Measurements from ENCODE around the gene IL16. TPM values are rescaled to one million over a fixed set of nuclear protein-coding genes. Genes with fewer than 3 reads are reported as not detected.

Gene IL16
- total RNA-seq, 1 donor from 2014 or later: 0.05 TPM

DNA sequence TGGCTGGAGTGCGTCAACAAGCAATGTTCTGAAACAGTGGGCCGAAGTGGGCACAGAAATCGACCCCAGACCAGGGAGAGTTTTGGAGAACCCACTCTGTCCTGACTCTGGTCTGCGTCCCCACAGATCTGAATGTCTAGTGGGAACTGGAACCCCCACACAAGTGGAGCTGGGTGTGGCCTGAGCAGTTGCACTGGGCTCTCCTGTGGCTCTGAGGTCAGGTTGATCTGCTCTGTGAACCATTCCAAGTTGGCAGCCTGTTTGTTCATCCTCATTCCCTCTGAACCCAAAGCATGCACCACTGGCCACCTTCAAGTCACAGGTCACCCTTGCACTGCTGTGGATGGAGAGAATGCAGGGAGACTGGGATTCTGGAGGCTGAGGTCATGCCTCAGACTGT, 66.8 kb downstream of the IL16 start:
- Mint-ChIP-seq H3K4me1 (peaks cover 17% of the 10 kb centered on the region), H3K27ac (ENCODE audit: unreplicated experiment) (no peak overlapping the region), H3K27me3 (ENCODE audit: low read depth) (no peaks in the 10 kb centered on the region), H3K36me3 (ENCODE audit: low read depth) (no peaks in the 10 kb centered on the region), H3K4me3 (no peak overlapping the region), H3K9me3 (no peaks in the 10 kb centered on the region)
- TF ChIP-seq, protein P1, sequence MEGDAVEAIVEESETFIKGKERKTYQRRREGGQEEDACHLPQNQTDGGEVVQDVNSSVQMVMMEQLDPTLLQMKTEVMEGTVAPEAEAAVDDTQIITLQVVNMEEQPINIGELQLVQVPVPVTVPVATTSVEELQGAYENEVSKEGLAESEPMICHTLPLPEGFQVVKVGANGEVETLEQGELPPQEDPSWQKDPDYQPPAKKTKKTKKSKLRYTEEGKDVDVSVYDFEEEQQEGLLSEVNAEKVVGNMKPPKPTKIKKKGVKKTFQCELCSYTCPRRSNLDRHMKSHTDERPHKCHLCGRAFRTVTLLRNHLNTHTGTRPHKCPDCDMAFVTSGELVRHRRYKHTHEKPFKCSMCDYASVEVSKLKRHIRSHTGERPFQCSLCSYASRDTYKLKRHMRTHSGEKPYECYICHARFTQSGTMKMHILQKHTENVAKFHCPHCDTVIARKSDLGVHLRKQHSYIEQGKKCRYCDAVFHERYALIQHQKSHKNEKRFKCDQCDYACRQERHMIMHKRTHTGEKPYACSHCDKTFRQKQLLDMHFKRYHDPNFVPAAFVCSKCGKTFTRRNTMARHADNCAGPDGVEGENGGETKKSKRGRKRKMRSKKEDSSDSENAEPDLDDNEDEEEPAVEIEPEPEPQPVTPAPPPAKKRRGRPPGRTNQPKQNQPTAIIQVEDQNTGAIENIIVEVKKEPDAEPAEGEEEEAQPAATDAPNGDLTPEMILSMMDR (conservative IDR thresholded peaks at IDR 0.05): no peak
- DNase-seq (ENCODE audit: low read depth, low spot score): no peak

- DNase-seq (ENCODE audit: low read depth, low spot score): no peak
- no peaks in the 10 kb centered on the region for H3K36me3 Mint-ChIP-seq (ENCODE audit: low read depth)
- TF ChIP-seq, protein P1 (conservative IDR thresholded peaks at IDR 0.05): no peak
- H3K27ac Mint-ChIP-seq (ENCODE audit: unreplicated experiment): peak overlapping the region; percentile 23
- no peaks in the 10 kb centered on the region for H3K9me3 Mint-ChIP-seq
- H3K4me1 Mint-ChIP-seq: peaks cover 17% of the 10 kb centered on the region
- no peak overlapping the region for H3K4me3 Mint-ChIP-seq
- H3K27me3 Mint-ChIP-seq (ENCODE audit: low read depth): no peaks in the 10 kb centered on the region
Measured at GRCh38 chr15:81264072-81264857, 67.6 kb downstream of the IL16 start.

DNA sequence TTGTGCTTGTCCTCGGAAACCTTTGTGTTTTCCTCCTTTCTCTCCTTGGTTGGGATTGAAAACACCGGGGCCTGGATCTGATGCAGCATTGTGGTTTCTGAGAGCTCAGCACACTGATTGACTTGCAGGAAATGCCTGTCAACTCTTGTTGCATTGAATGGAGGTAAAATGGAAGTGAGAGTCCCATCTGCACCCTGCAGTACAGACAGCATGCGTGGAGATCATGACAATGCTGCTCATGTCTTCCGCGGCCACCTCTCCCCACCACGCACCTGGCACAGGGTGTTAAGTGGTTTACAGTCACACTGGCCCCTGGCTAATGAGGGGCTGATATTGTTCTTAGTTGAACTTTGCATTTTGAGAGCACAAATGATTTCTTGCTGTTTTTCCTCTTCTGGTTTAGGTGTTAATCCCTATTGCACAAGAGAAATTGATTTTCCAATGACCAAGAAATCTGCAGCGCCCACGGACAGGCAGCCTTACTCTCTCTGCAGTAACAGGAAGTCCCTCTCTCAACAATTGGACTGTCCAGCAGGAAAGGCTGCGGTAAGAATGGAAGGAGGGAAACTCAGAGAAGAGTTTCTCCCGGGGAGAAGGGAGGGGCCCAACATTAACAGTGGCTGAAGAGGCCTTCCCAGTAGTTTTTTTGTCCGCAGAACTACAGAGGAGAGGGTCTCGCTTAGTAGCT, 68.7 kb downstream of the IL16 start:
- no peaks in the 10 kb centered on the region for H3K36me3 Mint-ChIP-seq (ENCODE audit: low read depth)
- no peaks in the 10 kb centered on the region for H3K9me3 Mint-ChIP-seq
- H3K4me1 Mint-ChIP-seq: peaks cover 17% of the 10 kb centered on the region
- TF ChIP-seq, protein P1 (conservative IDR thresholded peaks at IDR 0.05): no peak
- no peak for DNase-seq (ENCODE audit: low read depth, low spot score)
- H3K27ac Mint-ChIP-seq (ENCODE audit: unreplicated experiment): no peak overlapping the region
- no peak overlapping the region for H3K4me3 Mint-ChIP-seq
- no peaks in the 10 kb centered on the region for H3K27me3 Mint-ChIP-seq (ENCODE audit: low read depth)

DNA sequence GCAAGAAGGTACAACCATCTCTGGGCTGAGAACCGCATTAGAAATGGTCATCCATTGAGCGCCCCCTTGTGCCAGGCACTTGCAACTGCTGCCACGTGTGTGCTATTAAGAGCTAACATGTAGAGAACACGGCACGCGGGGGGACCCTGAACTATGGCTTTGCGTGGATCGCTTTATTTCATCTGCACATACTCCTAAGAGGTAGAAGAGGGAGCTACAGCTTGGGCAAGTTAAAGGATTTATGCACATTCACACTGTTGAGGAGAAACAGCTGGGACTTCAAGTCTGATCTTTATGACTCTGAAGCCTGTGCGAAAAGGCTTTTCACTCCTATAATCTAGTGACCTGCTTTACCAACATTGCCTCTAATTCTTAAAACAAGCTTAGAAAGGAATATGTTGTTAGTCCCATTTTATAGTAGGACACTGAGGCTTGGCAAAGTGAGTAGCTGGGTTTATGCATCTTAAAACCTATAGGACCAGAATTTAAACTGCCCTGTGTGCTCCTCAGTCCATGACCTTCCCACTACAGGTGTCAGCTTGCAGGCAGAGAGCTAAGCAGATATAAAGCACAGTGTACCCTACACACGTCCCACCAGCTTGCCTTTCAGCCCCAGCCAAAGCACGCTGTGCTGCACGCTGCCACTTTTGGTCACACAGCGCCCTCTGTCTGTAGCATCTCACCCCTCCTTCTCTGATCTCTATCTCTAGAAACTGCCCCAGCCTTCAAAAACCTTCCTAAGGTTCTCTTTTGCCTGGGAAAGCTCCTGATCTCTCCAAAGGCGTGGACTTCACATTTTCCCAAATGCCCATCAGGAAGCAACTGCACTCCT, 69.5 kb downstream of the IL16 start:
- peak; percentile 92 for DNase-seq (ENCODE audit: low read depth, low spot score)
- H3K27me3 Mint-ChIP-seq (ENCODE audit: low read depth): no peaks in the 10 kb centered on the region
- no peaks in the 10 kb centered on the region for H3K36me3 Mint-ChIP-seq (ENCODE audit: low read depth)
- H3K4me3 Mint-ChIP-seq: peak overlapping the region; percentile 58
- no peak overlapping the region for H3K27ac Mint-ChIP-seq (ENCODE audit: unreplicated experiment)
- peaks cover 22% of the 10 kb centered on the region for H3K4me1 Mint-ChIP-seq
- H3K9me3 Mint-ChIP-seq: no peaks in the 10 kb centered on the region
- TF ChIP-seq, protein P1 (conservative IDR thresholded peaks at IDR 0.05): peak; percentile 76

DNA sequence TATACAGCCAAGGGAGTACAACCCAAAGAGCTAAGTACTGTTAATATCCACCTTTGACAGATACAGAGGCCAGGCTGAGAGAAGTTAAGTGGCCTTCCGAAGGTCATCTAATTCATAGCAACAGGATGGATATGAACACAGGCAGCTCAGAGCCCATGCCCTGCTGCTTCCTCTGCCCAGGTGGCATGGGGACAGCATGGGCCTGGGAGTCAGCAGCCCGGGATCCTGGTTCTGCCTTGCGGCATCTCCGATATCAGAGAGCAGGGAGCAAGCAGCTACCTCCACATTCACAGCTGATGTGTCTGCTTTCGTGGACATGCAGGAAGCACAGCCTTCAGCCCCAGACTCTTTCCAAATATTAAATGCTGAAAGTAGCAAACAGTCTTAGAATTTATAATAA, 71.7 kb downstream of the IL16 start:
- Mint-ChIP-seq H3K36me3 (ENCODE audit: low read depth) (no peaks in the 10 kb centered on the region), H3K4me3 (no peak overlapping the region), H3K27ac (ENCODE audit: unreplicated experiment) (no peak overlapping the region), H3K9me3 (no peaks in the 10 kb centered on the region), H3K27me3 (ENCODE audit: low read depth) (no peaks in the 10 kb centered on the region), H3K4me1 (peaks cover 22% of the 10 kb centered on the region)
- DNase-seq (ENCODE audit: low read depth, low spot score): no peak
- TF ChIP-seq, protein P1 (conservative IDR thresholded peaks at IDR 0.05): no peak

Data from neural crest cell (in vitro differentiated cells).